Tibial nerve (tissue), 3 donors: ENCODE data around the gene CLSTN1.

ENCODE experiments used
- POLR2A ChIP-seq, 2 donors: fragments of 450-650 bp; IDR thresholded peaks; one replicate each; pipeline ENCODE4 v1.6.1; 2017; ENCODE audit warnings: antibody characterized with exemption in 2 of 2, mild to moderate bottlenecking in 2 of 2, moderate library complexity in 2 of 2
- TF ChIP-seq, protein P1 (sequence below), 5 experiments: fragments of 200-600 bp in 3 of 5; fragments of 450-650 bp in 2 of 5; sonication (generic) in 3 of 5; IDR thresholded peaks; one replicate each; pipeline ENCODE4 v1.5.1; 2016 to 2019; ENCODE audit warnings: antibody characterized with exemption in 5 of 5, mild to moderate bottlenecking in 3 of 5, moderate library complexity in 2 of 5

DNA sequence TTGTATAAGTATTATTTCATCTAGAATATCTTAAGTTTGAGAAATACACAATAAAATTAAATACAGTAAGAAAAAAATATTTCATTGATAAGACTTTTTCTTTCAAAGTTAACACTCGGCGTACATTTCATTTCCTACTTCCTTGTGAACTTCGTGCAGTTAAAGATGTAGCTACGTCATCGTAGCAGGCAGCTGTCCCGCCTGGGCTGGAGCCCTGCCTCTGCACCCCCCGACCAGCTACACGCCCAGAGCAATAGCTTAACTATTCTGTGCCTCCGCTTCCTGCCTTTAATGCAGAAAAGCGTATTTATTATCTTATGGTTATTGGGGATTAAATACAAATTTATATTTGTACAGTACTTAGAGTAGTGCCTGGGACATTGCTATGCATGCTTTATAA is 53.5 kb downstream of the CLSTN1 start:
- TF ChIP-seq, protein P1, sequence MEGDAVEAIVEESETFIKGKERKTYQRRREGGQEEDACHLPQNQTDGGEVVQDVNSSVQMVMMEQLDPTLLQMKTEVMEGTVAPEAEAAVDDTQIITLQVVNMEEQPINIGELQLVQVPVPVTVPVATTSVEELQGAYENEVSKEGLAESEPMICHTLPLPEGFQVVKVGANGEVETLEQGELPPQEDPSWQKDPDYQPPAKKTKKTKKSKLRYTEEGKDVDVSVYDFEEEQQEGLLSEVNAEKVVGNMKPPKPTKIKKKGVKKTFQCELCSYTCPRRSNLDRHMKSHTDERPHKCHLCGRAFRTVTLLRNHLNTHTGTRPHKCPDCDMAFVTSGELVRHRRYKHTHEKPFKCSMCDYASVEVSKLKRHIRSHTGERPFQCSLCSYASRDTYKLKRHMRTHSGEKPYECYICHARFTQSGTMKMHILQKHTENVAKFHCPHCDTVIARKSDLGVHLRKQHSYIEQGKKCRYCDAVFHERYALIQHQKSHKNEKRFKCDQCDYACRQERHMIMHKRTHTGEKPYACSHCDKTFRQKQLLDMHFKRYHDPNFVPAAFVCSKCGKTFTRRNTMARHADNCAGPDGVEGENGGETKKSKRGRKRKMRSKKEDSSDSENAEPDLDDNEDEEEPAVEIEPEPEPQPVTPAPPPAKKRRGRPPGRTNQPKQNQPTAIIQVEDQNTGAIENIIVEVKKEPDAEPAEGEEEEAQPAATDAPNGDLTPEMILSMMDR (IDR thresholded peaks at IDR 0.05): no peak
- TF ChIP-seq POLR2A (IDR thresholded peaks at IDR 0.05): no peak
